Measurements from ENCODE around the gene KCNMB2.

KCNMB2 gene

DNA sequence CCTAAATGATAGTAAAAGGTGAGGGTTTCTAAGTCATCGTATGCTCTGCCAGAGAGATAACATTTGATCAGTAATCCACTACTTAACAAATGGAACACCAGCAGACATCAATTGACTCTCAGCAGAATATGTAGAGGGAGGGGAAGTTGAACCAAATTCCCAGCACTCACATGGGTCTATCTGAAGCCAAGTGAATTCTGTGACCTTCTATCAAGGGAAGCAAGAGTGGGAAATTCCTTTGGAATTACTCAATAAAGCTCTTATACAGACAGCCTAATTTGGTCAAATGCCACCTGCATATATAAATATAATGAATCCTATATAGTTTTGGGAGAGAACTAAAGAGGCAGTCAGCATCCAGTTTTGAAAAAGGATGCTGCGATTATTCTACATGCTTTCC lies 15.8 kb upstream of the KCNMB2 start:
- no peak for DNase-seq (ENCODE audit: low read depth)
- TF ChIP-seq CTCF (conservative IDR thresholded peaks at IDR 0.05; ENCODE audit: low read length), result no peak
- no peak overlapping the region for H3K4me3 ChIP-seq (ENCODE audit: low read length)

GRCh38 chr3:178522200-178523052 lies 13.8 kb upstream of the KCNMB2 start:
- H3K4me3 ChIP-seq (ENCODE audit: low read length), result no peak overlapping the region
- TF ChIP-seq CTCF (conservative IDR thresholded peaks at IDR 0.05; ENCODE audit: low read length), result no peak
- DNase-seq (ENCODE audit: low read depth), result no peak

DNA sequence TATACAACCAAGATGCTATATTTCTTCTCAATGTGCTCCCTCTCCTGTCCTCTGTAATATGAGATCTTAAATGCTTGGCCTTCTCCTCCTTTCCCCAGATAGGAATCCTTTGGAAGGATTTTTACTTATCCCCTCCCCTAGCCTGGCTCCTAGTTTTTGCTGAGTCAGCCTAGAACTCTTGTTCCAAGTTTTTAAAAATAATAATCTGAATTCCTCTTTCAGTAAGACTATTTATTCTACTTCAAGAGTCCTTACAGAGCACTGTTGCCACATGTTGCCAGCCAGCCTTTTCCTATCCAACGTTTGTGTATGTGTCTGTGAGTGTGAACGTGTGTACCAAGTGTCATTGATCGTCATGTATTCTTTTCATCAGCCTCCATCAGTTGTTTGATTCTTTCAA lies 11.0 kb upstream of the KCNMB2 start:
- no peak overlapping the region for H3K4me3 ChIP-seq (ENCODE audit: low read length)

GRCh38 chr3:178526291-178526690 lies 9.9 kb upstream of the KCNMB2 start:
- H3K4me3 ChIP-seq (ENCODE audit: low read length), result no peak overlapping the region
- no peak for DNase-seq (ENCODE audit: low read depth)
- no peak for TF ChIP-seq CTCF (conservative IDR thresholded peaks at IDR 0.05; ENCODE audit: low read length)

More for the DNA sequence above, 11.0 kb upstream of the KCNMB2 start:
- TF ChIP-seq CTCF (conservative IDR thresholded peaks at IDR 0.05; ENCODE audit: low read length), result no peak
- DNase-seq (ENCODE audit: low read depth), result no peak

DNA sequence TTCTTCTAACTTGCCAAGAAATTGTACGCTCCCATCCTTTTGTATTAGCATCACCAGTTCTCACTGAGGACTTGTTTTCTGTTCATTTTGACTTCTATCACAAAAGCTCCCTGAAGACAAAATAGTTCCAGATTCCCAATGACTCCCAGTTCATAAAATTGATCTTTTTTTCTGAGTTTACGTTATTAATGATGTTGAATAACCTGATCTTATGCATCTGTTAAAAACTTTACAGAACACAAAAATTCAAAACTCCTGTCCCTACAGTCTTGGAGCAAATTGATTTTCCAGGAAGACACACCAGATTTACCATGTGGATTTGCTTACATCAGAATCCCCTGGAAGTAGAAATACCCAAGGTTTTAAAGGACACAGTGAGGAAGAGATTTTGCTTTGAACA lies 8.3 kb upstream of the KCNMB2 start:
- no peak for DNase-seq (ENCODE audit: low read depth)

GRCh38 chr3:178529606-178530225 lies 6.5 kb upstream of the KCNMB2 start:
- DNase-seq (ENCODE audit: low read depth), result no peak
- no peak overlapping the region for H3K4me3 ChIP-seq (ENCODE audit: low read length)
- TF ChIP-seq CTCF (conservative IDR thresholded peaks at IDR 0.05; ENCODE audit: low read length), result no peak

More for the DNA sequence above, 8.3 kb upstream of the KCNMB2 start:
- no peak for TF ChIP-seq CTCF (conservative IDR thresholded peaks at IDR 0.05; ENCODE audit: low read length)
- no peak overlapping the region for H3K4me3 ChIP-seq (ENCODE audit: low read length)

GRCh38 chr3:178532476-178532875 lies 3.8 kb upstream of the KCNMB2 start:
- TF ChIP-seq CTCF (conservative IDR thresholded peaks at IDR 0.05; ENCODE audit: low read length), result no peak
- H3K4me3 ChIP-seq (ENCODE audit: low read length), result no peak overlapping the region
- no peak for DNase-seq (ENCODE audit: low read depth)
